ENCODE measurements around the gene TNFRSF4. TPM values are rescaled to one million over a fixed set of nuclear protein-coding genes. Genes with fewer than 3 reads are reported as not detected.

TNFRSF4 gene
- total RNA-seq, 5 donors from 2014 or later (not counting 1 experiment from before 2014, with no cell fraction given), result 15.1 to 35.4 (median 17.8) TPM

DNA sequence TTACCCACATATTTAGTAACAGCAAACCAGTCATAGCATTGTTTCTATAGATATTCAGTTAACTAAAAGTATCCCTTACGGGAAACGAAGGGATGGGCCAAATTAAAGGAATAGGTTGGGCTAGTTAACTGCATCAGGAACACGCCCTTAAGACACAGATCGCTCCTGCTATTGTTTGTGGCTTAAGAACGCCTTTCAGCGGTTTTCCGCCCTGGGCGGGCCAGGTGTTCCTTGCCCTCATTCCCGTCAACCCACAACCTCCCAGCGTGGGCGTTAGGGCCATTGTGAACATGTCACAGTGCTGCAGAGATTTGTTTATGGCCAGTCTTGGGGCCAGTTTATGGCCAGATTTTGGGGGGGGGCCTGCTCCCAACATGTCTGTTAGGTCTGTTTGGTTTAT, 22.2 kb downstream of the TNFRSF4 start:
- Histone ChIP-seq H3K4me3 (ENCODE audit: control insufficient read depth in 1 of 2, extremely low read depth in 1 of 2, low read length in 1 of 2) (no peak overlapping the region), H3K27me3 (replicated peaks in 1 of 2; ENCODE audit: control insufficient read depth in 2 of 2, extremely low read depth in 1 of 2, insufficient read depth in 2 of 2, low read length in 1 of 2) (no peaks in the 10 kb centered on the region), H3K27ac (ENCODE audit: low read length) (no peak overlapping the region), H3K9me3 (no peaks in the 10 kb centered on the region), H3K4me1 (ENCODE audit: control insufficient read depth in 1 of 2, extremely low read depth in 1 of 2, insufficient read depth in 2 of 2, low read length in 2 of 2) (no peaks in the 10 kb centered on the region), H3K36me3 (ENCODE audit: control insufficient read depth in 2 of 2, extremely low read depth in 1 of 2, insufficient read depth in 1 of 2, low read length in 1 of 2) (no peaks in the 10 kb centered on the region)
- ATAC-seq (replicated peaks in 1 of 4), result no peak
- POLR2A ChIA-PET, result no interaction called here
- Mint-ChIP-seq H3K9me3 (peaks cover 5 to 15% (median 9%) of the 10 kb centered on the region in 3 donors), H3K4me1 (no peaks in the 10 kb centered on the region), H3K27ac (no peak overlapping the region), H3K36me3 (no peaks in the 10 kb centered on the region), H3K4me3 (no peak overlapping the region), H3K27me3 (no peaks in the 10 kb centered on the region)
- CTCF ChIA-PET, result no interaction called here
- 96% methylated on average over 3 of the region's 11 CpGs for WGBS (ENCODE audit: insufficient coverage)
- no peak for DNase-seq

DNA sequence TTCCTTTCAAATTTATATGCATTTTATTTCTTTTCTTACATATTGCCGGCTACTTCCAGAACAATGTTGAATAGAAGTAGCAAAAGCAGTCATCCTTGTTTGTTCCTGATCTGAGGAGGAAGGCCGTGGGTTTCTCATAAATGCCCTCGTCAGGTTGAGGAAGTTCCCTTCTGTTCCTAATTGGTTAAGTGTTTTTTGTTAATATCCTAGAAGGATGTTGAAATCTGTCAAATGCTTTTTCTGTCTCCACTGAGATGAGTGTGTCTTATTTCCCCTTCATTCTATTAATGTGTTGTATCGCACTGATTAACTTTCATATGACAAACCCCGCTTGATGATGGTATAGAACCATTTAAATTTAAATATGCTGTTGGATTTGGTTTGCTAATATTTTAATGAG, 24.8 kb downstream of the TNFRSF4 start:
- no peaks in the 10 kb centered on the region for H3K4me1 Mint-ChIP-seq
- ATAC-seq (replicated peaks in 1 of 4), result no peak
- H3K36me3 Mint-ChIP-seq, result no peaks in the 10 kb centered on the region
- no CpG with 5 or more reads among the region's 5 CpGs for WGBS (ENCODE audit: insufficient coverage)
- no peaks in the 10 kb centered on the region for H3K27me3 Mint-ChIP-seq
- POLR2A ChIA-PET, result no interaction called here
- no peak overlapping the region for H3K27ac ChIP-seq (ENCODE audit: low read length)
- H3K4me3 ChIP-seq (ENCODE audit: control insufficient read depth in 1 of 2, extremely low read depth in 1 of 2, low read length in 1 of 2), result no peak overlapping the region
- H3K9me3 ChIP-seq, result no peaks in the 10 kb centered on the region
- no peak overlapping the region for H3K27ac Mint-ChIP-seq
- H3K27me3 ChIP-seq (replicated peaks in 1 of 2; ENCODE audit: control insufficient read depth in 2 of 2, extremely low read depth in 1 of 2, insufficient read depth in 2 of 2, low read length in 1 of 2), result no peaks in the 10 kb centered on the region
- no peaks in the 10 kb centered on the region for H3K4me1 ChIP-seq (ENCODE audit: control insufficient read depth in 1 of 2, extremely low read depth in 1 of 2, insufficient read depth in 2 of 2, low read length in 2 of 2)
- CTCF ChIA-PET, result no interaction called here
- H3K9me3 Mint-ChIP-seq, result peaks cover 0 to 6% (median 0%) of the 10 kb centered on the region in 3 donors
- H3K4me3 Mint-ChIP-seq, result no peak overlapping the region
- DNase-seq, result no peak
- no peaks in the 10 kb centered on the region for H3K36me3 ChIP-seq (ENCODE audit: control insufficient read depth in 2 of 2, extremely low read depth in 1 of 2, insufficient read depth in 1 of 2, low read length in 1 of 2)

DNA sequence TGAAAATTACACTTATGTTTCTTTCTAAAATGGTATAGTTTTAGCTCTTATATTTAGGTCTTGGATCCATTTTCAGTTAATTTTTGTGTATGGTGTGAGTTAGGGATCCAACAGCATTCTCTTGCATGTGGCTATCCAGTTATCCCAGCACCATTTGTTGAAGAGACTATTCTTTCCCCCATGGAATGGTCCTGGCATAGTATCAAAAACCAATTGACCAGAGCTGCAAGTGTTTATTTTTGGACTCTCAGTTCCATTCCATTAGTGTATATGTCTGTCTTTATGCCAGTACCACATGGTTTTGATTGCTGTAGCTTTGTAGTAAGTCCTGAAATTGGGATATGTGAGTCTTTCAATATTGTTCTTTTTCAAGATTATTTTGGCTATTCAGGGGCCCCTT, 26.0 kb downstream of the TNFRSF4 start:
- H3K27ac ChIP-seq (ENCODE audit: low read length), result no peak overlapping the region
- ChIA-PET POLR2A (no interaction called here), CTCF (no interaction called here)
- peaks cover 2 to 3% of the 10 kb centered on the region in 2 donors for H3K27me3 Mint-ChIP-seq
- no peak overlapping the region for H3K4me3 ChIP-seq (ENCODE audit: control insufficient read depth in 1 of 2, extremely low read depth in 1 of 2, low read length in 1 of 2)
- H3K36me3 Mint-ChIP-seq, result no peaks in the 10 kb centered on the region
- H3K27ac Mint-ChIP-seq, result no peak overlapping the region
- H3K9me3 Mint-ChIP-seq, result peaks cover 0 to 6% (median 0%) of the 10 kb centered on the region in 3 donors
- no peak for ATAC-seq (replicated peaks in 1 of 4)
- no peaks in the 10 kb centered on the region for H3K9me3 ChIP-seq
- peaks cover 0 to 7% of the 10 kb centered on the region in 2 experiments for H3K27me3 ChIP-seq (replicated peaks in 1 of 2; ENCODE audit: control insufficient read depth in 2 of 2, extremely low read depth in 1 of 2, insufficient read depth in 2 of 2, low read length in 1 of 2)
- no peak overlapping the region for H3K4me3 Mint-ChIP-seq
- H3K4me1 ChIP-seq (ENCODE audit: control insufficient read depth in 1 of 2, extremely low read depth in 1 of 2, insufficient read depth in 2 of 2, low read length in 2 of 2), result peaks cover 2 to 3% of the 10 kb centered on the region in 2 experiments
- H3K4me1 Mint-ChIP-seq, result peaks cover 0 to 2% (median 0%) of the 10 kb centered on the region in 3 donors
- no peaks in the 10 kb centered on the region for H3K36me3 ChIP-seq (ENCODE audit: control insufficient read depth in 2 of 2, extremely low read depth in 1 of 2, insufficient read depth in 1 of 2, low read length in 1 of 2)
- DNase-seq, result no peak

DNA sequence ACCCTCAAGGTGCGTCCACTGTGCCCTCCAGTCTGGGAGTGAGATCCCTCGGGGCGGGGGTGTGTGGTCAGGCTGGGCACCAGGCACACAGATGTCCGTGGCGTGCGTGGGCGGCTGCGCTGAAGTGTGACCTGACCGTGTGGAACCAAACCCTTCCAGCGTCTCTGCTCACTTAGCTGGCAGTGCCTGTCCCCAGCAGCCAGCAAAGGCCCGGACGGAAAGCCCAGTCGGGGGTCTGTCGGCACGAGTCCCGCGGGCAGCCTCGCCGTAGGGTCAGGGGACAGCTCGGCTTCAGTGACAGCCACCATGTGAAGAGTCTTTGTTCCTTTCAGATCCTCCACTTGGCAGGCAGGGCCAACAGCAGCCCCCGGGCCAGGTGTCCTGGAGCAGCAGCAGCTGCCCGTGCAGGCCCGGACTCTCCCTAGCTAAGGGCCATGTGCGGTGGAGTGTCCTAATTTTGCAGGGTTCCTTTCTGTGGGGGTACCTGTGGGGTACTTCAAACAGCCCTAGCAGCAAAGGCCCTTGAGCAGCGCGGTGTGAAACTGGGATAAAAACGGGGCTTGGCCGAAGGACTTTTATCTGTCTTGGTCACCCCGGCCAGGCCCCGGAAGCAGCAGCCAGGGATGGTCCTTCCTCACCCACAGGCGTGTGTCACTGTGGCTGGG, 28.7 kb downstream of the TNFRSF4 start:
- Histone ChIP-seq H3K4me1 (ENCODE audit: control insufficient read depth in 1 of 2, extremely low read depth in 1 of 2, insufficient read depth in 2 of 2, low read length in 2 of 2) (peaks cover 2 to 14% of the 10 kb centered on the region in 2 experiments), H3K9me3 (no peaks in the 10 kb centered on the region), H3K36me3 (ENCODE audit: control insufficient read depth in 2 of 2, extremely low read depth in 1 of 2, insufficient read depth in 1 of 2, low read length in 1 of 2) (no peaks in the 10 kb centered on the region), H3K27ac (ENCODE audit: low read length) (no peak overlapping the region), H3K4me3 (ENCODE audit: control insufficient read depth in 1 of 2, extremely low read depth in 1 of 2, low read length in 1 of 2) (no peak overlapping the region), H3K27me3 (replicated peaks in 1 of 2; ENCODE audit: control insufficient read depth in 2 of 2, extremely low read depth in 1 of 2, insufficient read depth in 2 of 2, low read length in 1 of 2) (peaks cover 0 to 30% of the 10 kb centered on the region in 2 experiments)
- CTCF ChIA-PET, result no interaction called here
- Mint-ChIP-seq H3K9me3 (no peaks in the 10 kb centered on the region), H3K36me3 (no peaks in the 10 kb centered on the region), H3K27me3 (peaks cover 8 to 9% of the 10 kb centered on the region in 2 donors), H3K27ac (no peak overlapping the region), H3K4me1 (peaks cover 0 to 11% (median 5%) of the 10 kb centered on the region in 3 donors), H3K4me3 (no peak overlapping the region)
- WGBS (ENCODE audit: insufficient coverage), result 87% methylated on average over 28 of the region's 31 CpGs
- ATAC-seq (replicated peaks in 1 of 4) (no peak), DNase-seq (peak in 1 of 35 experiments; percentile 0)
- POLR2A ChIA-PET, result no interaction called here

DNA sequence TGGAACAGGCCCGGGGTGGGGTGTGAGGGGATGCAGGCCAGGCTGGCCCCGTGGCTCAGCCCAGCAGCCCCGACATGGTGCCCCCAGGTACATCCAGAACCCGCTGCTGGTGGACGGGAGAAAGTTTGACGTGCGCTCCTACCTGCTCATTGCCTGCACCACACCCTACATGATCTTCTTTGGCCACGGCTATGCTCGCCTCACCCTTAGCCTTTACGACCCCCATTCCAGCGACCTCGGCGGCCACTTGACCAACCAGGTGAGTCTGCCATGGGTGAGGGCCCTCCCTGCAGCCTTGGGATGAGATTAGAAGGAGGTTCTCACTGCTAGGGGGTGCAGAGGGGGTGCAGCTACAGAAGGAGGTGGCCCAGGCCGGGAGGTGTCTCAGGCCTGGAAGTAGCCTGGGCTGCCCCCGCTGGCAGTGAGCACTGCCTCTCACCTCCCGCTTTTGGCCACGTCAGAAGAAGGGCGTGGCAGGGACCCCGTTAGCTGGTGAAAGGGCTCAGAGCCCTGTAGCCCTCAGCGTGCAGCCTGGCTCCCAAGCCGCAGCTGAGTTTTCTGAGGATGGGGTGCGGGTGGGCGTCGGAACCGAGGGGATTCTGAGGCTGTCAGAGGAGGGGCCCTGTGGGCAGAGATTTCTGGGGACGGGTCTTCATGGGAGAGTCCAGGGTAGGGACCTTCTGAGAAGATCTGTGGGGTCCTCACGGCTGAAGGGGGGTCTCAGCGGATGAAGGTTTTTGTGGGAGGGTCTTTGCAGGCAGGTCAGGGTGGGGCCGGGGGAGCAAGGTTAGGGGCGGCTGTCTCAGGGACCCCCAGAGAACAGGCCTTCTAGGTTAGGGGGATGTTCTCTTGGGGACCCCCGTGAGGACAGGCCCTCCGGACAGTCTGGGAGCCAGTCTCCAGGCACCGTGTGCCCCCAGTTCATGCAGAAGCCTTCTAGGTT, 29.8 kb downstream of the TNFRSF4 start:
- no peak overlapping the region for H3K4me3 ChIP-seq (ENCODE audit: control insufficient read depth in 1 of 2, extremely low read depth in 1 of 2, low read length in 1 of 2)
- ChIA-PET POLR2A (no interaction called here), CTCF (no interaction called here)
- no peak overlapping the region for H3K27ac Mint-ChIP-seq
- peak in 1 of 35 experiments; percentile 0 for DNase-seq
- H3K9me3 Mint-ChIP-seq, result no peaks in the 10 kb centered on the region
- H3K27ac ChIP-seq (ENCODE audit: low read length), result no peak overlapping the region
- peaks cover 8 to 9% of the 10 kb centered on the region in 2 donors for H3K27me3 Mint-ChIP-seq
- no peak overlapping the region for H3K4me3 Mint-ChIP-seq
- peaks cover 2 to 14% of the 10 kb centered on the region in 2 experiments for H3K4me1 ChIP-seq (ENCODE audit: control insufficient read depth in 1 of 2, extremely low read depth in 1 of 2, insufficient read depth in 2 of 2, low read length in 2 of 2)
- peaks cover 0 to 32% of the 10 kb centered on the region in 2 experiments for H3K27me3 ChIP-seq (replicated peaks in 1 of 2; ENCODE audit: control insufficient read depth in 2 of 2, extremely low read depth in 1 of 2, insufficient read depth in 2 of 2, low read length in 1 of 2)
- no peaks in the 10 kb centered on the region for H3K36me3 Mint-ChIP-seq
- 98% methylated on average over 18 of the region's 33 CpGs for WGBS (ENCODE audit: insufficient coverage)
- no peak for ATAC-seq (replicated peaks in 1 of 4)
- peaks cover 0 to 11% (median 5%) of the 10 kb centered on the region in 3 donors for H3K4me1 Mint-ChIP-seq
- H3K9me3 ChIP-seq, result no peaks in the 10 kb centered on the region
- no peaks in the 10 kb centered on the region for H3K36me3 ChIP-seq (ENCODE audit: control insufficient read depth in 2 of 2, extremely low read depth in 1 of 2, insufficient read depth in 1 of 2, low read length in 1 of 2)

DNA sequence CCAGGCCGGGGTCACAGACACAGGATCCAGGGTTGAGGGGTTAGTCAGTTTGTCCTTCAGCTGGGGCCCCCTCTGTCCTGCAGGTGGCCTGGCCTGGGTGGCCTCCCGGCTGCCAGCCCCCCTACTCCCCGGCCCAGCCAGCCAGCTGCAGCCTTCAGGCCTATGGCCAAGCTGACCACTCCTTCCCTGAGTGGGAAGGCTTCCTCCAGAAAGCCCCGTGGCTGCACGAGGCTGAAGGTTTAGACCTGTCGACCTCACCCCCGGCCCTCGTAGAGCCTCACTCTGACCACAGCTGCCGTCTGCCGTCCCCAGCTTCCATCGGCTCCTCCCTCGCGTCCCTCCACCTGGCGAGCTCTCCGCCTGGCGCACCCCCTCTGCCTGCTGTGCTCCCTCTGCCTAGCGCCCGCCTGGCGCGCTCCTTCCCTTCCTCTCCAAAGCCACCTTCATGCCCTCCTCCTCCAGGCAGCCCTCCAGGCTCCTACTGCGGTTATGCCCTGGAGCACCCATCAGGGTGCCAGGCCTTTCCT, 30.7 kb downstream of the TNFRSF4 start:
- Mint-ChIP-seq H3K27ac (no peak overlapping the region), H3K27me3 (peaks cover 8 to 9% of the 10 kb centered on the region in 2 donors), H3K36me3 (no peaks in the 10 kb centered on the region), H3K4me3 (no peak overlapping the region), H3K9me3 (no peaks in the 10 kb centered on the region), H3K4me1 (peaks cover 0 to 11% (median 5%) of the 10 kb centered on the region in 3 donors)
- H3K36me3 ChIP-seq (ENCODE audit: control insufficient read depth in 2 of 2, extremely low read depth in 1 of 2, insufficient read depth in 1 of 2, low read length in 1 of 2), result no peaks in the 10 kb centered on the region
- DNase-seq (peak in 1 of 35 experiments; percentile 1), ATAC-seq (replicated peaks in 1 of 4) (no peak)
- no peaks in the 10 kb centered on the region for H3K9me3 ChIP-seq
- 66% methylated on average over 18 of the region's 21 CpGs for WGBS (ENCODE audit: insufficient coverage)
- H3K4me3 ChIP-seq (ENCODE audit: control insufficient read depth in 1 of 2, extremely low read depth in 1 of 2, low read length in 1 of 2), result no peak overlapping the region
- H3K4me1 ChIP-seq (ENCODE audit: control insufficient read depth in 1 of 2, extremely low read depth in 1 of 2, insufficient read depth in 2 of 2, low read length in 2 of 2), result peaks cover 2 to 14% of the 10 kb centered on the region in 2 experiments
- ChIA-PET CTCF (no interaction called here), POLR2A (no interaction called here)
- H3K27ac ChIP-seq (ENCODE audit: low read length), result no peak overlapping the region
- H3K27me3 ChIP-seq (replicated peaks in 1 of 2; ENCODE audit: control insufficient read depth in 2 of 2, extremely low read depth in 1 of 2, insufficient read depth in 2 of 2, low read length in 1 of 2), result peaks cover 0 to 35% of the 10 kb centered on the region in 2 experiments

Data from T-cell (primary cell).